Measurements from ENCODE around the gene EBLN1.
"Not testable (repeated sequence)": the region's sequence is repeated elsewhere in the genome, so short reads cannot be mapped to it uniquely, and the experiment has no call there.

Gene EBLN1

DNA sequence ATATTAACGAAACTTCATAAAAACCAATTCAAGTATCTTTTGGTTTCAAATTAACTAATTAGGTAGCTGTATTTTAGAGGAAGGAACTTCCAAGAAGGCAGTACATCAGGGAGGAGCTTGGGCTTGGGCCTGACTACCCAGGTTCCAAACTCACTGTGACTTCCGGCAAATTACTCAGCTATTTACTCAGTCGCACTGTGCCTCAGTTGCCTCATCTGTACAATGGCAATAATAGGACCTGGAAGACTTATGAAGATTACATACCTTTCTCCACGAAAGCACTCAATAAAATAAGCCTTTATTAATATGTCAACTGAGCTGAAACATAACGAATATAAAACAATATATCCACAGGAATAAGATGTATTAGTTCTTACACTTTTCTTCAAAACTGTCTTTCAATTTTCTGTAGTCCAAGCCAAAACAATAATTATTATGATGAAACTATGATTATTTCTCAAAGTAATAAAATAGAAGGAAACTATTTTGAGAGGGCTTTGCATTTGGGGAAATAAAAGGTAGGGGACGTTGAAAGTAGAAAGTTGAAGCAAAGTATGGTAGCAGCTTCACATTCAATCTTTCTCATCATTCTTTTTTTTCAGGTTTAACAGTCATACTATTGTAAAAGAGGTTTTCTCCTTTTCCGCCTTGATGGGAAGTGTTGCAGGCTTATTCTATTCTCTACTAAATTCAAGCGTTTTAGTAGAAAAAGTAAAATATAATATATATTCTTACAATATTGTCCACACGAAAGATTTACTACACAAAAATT is 10.5 kb upstream of the EBLN1 start:
- no peak for DNase-seq (ENCODE audit: low read depth in 2 of 2)

DNA sequence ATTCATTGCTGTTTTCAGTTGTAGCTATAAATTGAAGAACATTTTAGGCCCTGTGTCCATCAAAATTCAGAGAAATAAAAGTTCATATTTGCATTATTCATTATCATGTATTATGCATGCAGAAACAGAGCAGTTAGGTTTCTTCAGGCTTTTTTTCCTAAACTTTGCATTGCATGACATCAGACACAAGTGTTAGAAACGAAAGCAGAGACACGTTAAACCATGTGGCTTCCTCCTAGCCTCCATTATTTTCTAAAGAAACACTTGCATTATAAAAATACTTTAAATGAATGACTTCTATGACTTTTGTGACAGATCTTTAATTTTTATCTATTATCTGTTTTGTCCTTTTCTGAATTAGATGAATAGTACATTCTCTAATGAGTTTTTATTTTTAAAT is 8.8 kb upstream of the EBLN1 start:
- DNase-seq (ENCODE audit: low read depth in 2 of 2): no peak

DNA sequence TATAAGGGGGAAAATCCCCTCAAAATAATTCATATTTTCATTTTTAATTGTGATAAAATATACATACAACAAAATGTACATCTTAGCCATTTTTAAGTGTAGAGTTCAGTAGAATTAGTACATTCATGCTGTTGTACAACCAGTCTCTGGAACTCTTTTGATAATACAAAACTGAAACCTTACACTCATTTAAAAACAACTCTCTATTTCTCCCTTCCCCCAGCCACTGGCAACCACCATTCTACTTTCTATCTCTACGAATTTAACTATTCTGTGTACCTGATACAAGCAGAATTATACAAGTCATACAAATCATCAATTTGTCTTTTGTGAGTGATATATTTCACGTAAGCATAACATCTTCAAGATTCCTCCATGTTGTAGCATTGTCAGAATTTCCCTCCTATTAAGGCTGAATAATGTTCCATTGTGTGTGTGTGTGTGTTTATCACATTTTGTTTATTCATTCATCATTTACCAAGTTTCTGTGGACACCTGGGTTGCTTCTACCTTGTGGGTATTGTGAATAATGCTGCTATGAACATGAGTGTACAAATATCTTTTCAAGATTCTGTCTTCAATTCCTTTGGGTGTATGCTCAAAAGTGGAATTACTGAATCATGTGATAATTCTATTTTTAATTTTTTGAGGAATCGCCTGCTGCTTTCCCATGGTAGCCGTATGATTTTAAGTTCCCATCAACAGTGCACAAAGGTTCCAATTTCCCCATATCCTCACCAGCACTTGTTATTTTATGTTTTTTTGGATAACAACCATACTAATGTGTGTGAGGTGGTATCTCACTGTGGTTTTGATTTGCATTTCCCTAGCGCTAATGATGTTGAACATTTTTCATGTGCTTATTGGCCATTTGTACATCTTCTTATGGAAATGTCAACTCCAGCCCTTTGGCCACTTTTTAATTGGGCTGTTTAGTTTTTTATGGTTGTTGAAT is 4.7 kb upstream of the EBLN1 start:
- no peak for DNase-seq (ENCODE audit: low read depth in 2 of 2)

DNA sequence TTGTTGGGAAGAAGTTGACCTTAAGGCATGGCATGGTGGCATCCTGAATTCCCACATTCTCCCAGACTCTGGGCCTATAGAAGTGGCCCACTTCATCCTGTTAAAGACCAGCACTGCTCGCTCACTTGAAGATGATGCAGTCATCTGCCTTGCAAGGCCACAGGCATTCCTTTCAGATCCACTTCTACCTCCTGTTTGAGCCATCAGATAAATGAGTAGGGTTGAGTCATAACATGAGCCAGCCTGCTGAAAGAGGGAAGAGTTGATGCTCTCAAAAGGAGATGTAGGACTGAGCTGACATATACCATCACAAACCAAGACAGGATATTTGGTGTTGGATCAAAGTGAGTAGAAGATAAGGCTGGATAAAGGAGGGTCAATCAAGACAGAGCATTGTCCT is 1.5 kb upstream of the EBLN1 start:
- no peak for DNase-seq (ENCODE audit: low read depth in 2 of 2)

DNA sequence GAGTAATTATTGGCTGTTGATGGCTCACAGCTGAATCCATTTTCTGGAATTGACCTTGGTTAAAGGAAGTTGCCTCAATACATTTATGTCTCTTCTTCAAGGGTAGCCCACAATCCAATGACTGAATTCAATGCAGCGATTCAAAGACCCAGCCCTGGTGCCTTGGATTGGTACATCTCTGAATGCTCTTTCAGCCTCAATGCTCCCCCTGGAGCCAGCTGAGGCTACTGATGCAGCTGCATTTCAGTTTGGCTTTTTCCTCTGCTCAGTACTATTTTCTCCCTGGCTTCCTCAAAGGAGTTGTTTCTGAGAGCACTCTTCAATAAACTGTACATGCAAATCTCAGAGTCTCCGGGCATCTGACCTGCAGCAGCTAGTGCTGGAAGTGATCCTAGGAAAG is 633 bp upstream of the EBLN1 start:
- DNase-seq (ENCODE audit: low read depth in 2 of 2): no peak

DNA sequence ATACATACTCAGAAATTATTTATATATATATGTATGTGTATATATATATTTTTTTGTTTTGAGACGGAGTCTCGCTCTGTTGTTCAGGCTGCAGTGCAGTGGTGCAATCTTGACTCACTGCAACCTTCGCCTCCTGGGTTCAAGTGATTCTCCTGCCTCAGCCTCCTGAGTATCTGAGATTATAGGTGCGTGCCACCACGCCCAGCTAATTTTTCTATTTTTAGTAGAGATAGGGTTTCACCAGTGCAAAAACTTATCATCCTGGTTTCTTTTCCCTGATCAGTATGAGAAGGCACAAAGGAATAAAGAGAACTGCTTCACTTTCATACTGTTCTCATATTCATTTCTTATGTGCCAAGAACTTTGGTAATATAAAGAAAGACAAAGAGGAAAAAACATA is 731 bp downstream of the EBLN1 start:
- DNase-seq (ENCODE audit: low read depth in 2 of 2): not testable (repeated sequence)

DNA sequence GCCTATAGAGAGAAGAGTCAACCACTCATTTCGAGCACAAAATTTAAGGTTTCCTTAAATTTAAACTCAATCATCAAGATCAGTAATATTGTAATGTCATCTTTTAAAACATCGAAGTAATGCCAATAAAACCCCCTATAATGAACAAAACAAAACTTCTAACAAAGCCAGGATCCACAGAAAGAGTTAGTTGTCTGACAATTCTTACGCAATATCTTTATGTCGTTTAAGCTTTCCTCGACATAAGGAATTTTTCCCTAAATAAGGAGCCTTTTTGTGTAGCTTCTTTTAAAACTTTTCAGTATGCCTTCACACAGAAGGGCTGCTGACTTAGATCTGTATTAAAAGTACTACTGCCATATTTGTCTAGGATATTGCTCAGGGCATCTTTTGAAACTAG is 7.5 kb downstream of the EBLN1 start:
- DNase-seq (ENCODE audit: low read depth in 2 of 2): no peak

DNA sequence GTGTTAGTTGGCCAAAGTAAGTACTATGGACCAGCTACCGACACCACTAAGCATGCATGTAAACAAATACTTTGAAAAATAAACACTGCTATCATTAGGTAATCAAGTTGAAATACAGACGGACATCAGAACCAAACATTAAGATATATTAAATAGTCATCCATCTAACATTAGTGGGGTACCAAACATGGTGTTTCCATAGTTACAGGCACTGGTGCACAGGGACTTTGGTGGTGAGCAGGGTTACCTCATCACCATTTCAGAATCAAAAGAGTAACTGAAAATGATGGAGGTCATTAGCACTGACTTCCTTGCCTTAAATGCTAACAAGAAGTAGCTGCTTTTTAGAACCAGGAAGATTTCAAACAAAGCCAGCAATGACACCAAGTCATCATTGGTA is 23.9 kb downstream of the EBLN1 start:
- no peak for DNase-seq (ENCODE audit: low read depth in 2 of 2)

DNA sequence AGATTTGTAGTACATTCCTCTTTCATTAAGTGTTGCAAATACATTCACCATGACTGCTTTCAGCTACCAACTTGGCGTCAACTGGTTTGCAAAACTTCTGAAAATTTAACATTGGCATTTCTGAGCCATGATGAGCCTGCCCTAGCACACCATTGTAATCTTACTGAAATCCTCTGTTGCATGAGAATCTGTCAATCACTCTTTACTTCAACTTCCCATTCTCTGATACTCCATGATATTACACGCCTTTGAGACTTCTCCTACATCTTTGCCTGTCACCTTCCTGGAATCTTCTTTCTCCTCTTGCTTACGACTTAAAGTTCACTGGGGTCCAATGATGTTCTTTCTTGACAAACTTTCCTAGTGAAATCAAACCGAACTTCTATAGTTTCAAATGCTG is 32.2 kb downstream of the EBLN1 start:
- no peak for DNase-seq (ENCODE audit: low read depth in 2 of 2)

DNA sequence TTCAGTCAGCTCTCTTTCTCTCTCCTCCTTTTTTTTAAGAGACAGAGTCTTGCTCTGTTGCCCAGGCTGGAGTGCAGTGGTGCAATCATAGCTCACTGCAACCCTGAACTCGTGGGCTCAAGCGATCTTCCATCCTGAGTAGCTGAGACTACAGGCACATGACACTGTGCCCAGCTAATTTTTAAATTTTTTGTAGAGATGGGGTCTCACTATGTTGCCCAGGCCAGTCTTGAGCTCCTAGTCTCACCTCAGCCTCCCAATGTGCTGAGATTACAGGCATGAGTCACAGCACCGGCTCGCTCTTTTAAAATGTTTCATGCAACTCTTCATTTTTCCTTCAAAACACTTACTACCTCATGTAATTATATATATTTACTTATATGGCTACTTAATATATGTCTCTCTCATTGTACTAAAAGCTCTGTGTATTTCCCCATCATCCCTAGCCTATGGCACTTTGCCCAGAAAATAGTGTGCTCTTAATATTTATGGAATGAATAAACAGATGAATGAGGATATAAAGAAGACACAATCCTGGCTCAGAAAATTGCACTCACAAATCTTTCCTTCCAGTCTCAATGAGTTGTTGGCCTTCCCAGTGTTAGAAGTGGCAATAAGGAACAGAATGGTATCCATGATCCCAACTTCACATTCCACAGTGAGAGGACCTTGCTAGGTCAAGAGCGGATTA is 33.9 kb downstream of the EBLN1 start:
- DNase-seq (ENCODE audit: low read depth in 2 of 2): no peak

DNA sequence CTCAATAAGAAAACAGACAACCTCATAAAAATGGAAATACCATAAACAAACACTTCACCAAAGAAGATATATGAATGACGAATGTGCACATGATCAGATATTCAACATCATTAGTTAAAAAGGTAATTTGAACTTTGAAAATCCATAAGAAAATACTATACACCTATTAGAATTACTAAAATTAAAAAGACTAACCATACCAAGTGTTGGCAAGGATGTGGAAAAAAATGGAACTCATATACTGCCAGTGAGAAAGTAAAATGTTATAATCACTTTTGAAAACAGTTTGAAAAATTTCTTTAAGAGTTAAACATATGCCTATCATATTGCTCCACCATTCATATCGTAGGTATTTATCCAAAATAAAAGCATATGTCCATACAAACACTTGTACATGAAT is 37.1 kb downstream of the EBLN1 start:
- DNase-seq (ENCODE audit: low read depth in 2 of 2): no peak

DNA sequence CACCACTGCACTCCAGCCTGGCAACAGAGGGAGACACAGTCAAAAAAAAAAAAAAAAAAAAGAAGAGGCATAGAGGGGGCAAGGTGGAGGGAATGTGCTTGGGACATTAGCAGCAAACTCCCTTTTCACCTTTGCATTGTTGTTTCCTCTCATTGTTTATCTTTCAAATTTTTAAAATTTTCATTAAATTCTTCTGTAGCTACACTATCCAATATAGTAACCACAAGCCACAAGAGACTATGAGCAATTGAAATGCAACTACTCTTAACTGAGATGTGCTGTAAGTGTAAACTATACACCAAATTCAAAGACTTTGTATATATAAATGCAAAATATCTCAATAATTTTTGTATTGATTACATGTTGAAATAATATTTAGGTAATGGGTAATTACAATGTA is 43.4 kb downstream of the EBLN1 start:
- DNase-seq (ENCODE audit: low read depth in 2 of 2): no peak

DNA sequence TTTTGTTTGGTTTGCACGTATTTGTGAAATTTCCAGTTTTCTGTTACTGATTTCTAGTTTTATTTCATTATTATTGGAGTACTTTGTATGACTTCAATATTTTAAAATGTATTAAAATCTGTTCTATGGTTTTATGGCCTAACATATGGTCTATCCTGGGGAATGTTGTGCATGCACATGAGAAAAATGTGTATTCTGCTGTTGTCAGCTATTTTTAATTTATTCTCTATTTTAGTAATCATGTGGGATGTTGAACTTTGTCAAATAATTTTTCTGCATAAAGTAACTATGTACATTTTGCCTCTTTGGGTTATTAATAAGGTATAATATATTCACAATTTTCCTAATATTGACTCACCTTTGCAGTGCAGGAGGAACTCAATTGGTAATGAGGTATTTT is 46.7 kb downstream of the EBLN1 start:
- DNase-seq (ENCODE audit: low read depth in 2 of 2): no peak

DNA sequence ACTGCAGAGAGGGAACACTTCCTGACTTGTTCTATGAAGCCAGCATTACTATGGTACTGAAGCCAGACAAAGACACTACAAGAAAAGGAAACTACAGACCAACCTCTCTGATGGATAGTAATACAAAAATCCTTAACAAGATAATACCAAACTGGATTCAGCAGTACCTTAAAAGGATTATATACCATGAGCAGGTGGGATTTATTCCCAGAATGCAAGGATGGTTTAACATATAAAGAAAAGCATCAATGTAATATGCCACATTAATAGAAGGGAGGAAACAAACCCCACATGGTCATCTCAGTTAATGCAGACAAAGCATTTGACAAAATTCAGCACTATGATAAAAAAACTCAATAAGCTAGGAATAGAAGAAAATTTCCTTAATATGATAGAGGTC is 47.2 kb downstream of the EBLN1 start:
- no peak for DNase-seq (ENCODE audit: low read depth in 2 of 2)

DNA sequence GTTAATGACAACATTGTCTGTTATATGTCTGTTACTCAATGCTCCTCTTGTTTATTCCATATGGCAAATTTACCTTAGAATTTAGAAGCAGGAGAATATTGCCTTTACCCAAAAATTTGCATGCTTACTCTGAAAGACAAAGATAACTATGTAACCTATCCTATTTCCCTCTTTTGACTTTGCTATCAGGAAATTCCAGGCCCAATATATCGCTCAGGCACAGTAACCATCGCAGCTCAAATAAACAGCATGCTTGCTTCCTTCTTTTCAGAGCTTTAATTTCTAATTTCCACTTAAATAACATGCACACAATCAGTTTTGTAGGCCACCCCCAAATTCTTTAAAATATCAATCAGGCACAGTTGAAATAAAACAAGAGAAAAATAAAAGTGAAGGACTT is 57.8 kb downstream of the EBLN1 start:
- DNase-seq (ENCODE audit: low read depth in 2 of 2): no peak

DNA sequence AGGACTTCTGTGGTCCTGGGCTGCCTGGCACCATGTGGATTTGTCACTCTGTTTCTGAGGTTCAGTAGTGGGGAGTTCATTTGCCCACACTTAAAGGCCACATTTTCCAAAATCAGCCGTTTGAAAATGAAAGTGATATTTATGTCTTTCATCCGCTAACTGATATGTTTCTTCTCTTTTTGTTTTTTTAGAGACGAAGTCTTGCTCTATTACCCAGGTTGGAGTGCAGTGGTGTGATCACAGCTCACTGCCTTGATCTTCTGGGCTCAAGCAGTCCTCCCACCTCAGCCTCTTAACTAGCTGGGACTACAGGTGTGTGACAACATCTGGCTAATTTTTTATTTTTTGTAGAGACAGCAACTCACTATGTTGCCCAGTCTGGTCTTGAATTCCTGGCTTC is 58.6 kb downstream of the EBLN1 start:
- DNase-seq (ENCODE audit: low read depth in 2 of 2): no peak
